Mesodermal cell (in vitro differentiated cells): ENCODE results near the gene LIMCH1.

Experiments
- H3K27ac ChIP-seq: 2 replicates; pipeline ENCODE4 v1.7.0; 2013; ENCODE audit warnings: mild to moderate bottlenecking, low read depth, low read length, moderate library complexity; ENCODE audit not compliant: severe bottlenecking
- H3K36me3 ChIP-seq: 2 replicates; pipeline ENCODE4 v1.7.1; 2013; ENCODE audit warnings: mild to moderate bottlenecking, low read length, moderate library complexity; ENCODE audit not compliant: control insufficient read depth, insufficient read depth
- H3K4me1 ChIP-seq: one replicate; pipeline ENCODE4 v1.7.1; 2013; ENCODE audit warnings: mild to moderate bottlenecking, low read length; ENCODE audit not compliant: insufficient read depth, control insufficient read depth, poor library complexity, severe bottlenecking
- H3K4me3 ChIP-seq: 2 replicates; pipeline ENCODE4 v1.7.0; 2013; ENCODE audit warnings: low read length, control low read depth, mild to moderate bottlenecking; ENCODE audit not compliant: insufficient read depth, poor library complexity, severe bottlenecking; ENCODE audit errors: extremely low read depth
- H3K9me3 ChIP-seq: 2 replicates; pipeline ENCODE4 v1.7.1; 2013; ENCODE audit warnings: mild to moderate bottlenecking, low read length, moderate library complexity; ENCODE audit not compliant: control insufficient read depth
- WGBS, 2 experiments: methylation state at CpG; one replicate each; pipeline ENCODE4 v1.1.5; 2013; ENCODE audit warnings: missing lambda C conversion rate in 2 of 2; ENCODE audit not compliant: insufficient coverage in 2 of 2; 5-methylcytosine and 5-hydroxymethylcytosine counted together

LIMCH1 gene

GRCh38 chr4:41542526-41543275, 4.7 kb downstream of the LIMCH1 start:
- Histone ChIP-seq H3K4me3 (no peak overlapping the region), H3K9me3 (no peaks in the 10 kb centered on the region), H3K4me1 (peaks cover 15% of the 10 kb centered on the region), H3K27ac (no peak overlapping the region), H3K36me3 (no peaks in the 10 kb centered on the region)
- 100% methylated on average over 1 of the region's 5 CpGs; no CpG with 5 or more reads in 1 of the 2 experiments for WGBS, 2 experiments

DNA sequence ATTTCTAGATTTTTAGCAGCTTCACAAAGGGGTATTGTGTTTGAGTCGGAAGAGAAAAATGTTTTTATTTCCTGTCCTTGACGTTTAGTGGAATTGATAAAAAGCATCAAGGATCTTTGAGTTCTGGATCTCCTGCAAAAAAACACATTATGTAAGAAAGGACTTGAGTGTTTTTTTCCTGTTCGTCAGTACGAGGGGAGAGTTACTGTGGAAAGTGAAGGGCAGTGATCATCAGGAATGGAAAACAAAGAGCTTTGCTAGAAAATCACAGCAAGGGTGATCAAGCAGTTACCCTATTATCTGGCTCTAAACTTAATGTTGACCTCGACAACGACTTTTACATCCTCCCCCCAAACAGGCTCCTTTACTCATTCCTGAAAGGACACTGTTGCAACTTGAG, 7.3 kb downstream of the LIMCH1 start:
- H3K27ac ChIP-seq, result no peak overlapping the region
- WGBS, 2 experiments, result 86 to 91% methylated on average over 3 to 4 of the region's 6 CpGs
- no peaks in the 10 kb centered on the region for H3K9me3 ChIP-seq
- no peaks in the 10 kb centered on the region for H3K36me3 ChIP-seq
- H3K4me1 ChIP-seq, result peaks cover 10% of the 10 kb centered on the region
- H3K4me3 ChIP-seq, result no peak overlapping the region

DNA sequence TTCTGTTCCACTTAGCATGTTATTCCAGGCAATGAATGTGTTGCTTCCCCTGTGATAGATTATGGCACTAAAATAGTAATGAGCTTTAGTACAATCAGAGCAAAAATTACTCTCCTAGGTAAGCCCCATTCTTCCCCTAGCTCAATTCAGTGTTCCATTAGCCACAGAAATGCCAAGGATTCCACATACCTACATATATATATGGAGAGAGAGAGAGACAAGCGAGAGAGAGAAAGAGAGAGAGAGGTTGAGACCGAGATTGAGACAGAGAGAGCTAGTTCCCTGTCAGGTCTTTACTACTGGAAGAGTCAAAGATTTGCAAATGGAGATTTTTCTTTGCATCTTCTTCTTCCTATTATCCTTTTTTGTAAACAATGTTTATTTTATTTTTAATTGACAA, 8.7 kb downstream of the LIMCH1 start:
- no peak overlapping the region for H3K4me3 ChIP-seq
- no CpG with 5 or more reads among the region's 2 CpGs for WGBS, 2 experiments
- H3K9me3 ChIP-seq, result no peaks in the 10 kb centered on the region
- no peaks in the 10 kb centered on the region for H3K36me3 ChIP-seq
- no peak overlapping the region for H3K27ac ChIP-seq
- H3K4me1 ChIP-seq, result peaks cover 5% of the 10 kb centered on the region

GRCh38 chr4:41548305-41548880, 10.4 kb downstream of the LIMCH1 start:
- Histone ChIP-seq H3K36me3 (no peaks in the 10 kb centered on the region), H3K27ac (no peak overlapping the region), H3K4me1 (peaks cover 5% of the 10 kb centered on the region), H3K9me3 (no peaks in the 10 kb centered on the region), H3K4me3 (no peak overlapping the region)
- WGBS, 2 experiments, result 100% methylated on average over 1 of the region's 3 CpGs; no CpG with 5 or more reads in 1 of the 2 experiments

DNA sequence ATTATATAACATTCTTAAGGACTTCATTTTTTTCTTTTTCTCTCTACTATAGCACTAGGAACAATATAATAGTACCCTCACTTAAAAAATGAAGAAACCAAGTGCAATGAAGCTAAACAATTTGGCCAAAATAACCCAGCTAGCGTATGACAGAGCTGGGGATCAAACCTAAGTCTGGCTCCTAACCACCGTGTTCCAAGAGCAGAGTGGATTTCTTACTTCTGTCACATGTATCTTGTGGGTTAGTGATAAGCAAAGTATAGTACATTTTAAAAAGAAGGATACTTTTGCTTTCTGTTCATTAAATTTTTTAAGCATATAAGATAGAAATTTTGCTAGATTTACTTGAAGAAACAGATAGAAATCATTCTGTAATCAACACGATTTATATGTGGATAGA, 11.5 kb downstream of the LIMCH1 start:
- H3K36me3 ChIP-seq, result no peaks in the 10 kb centered on the region
- H3K4me3 ChIP-seq, result no peak overlapping the region
- H3K9me3 ChIP-seq, result no peaks in the 10 kb centered on the region
- H3K4me1 ChIP-seq, result peaks cover 5% of the 10 kb centered on the region
- no peak overlapping the region for H3K27ac ChIP-seq
- WGBS, 2 experiments, result 86 to 100% methylated on average over 1 to 2 of the region's 3 CpGs

- H3K4me1 ChIP-seq, result peaks cover 2% of the 10 kb centered on the region
- H3K9me3 ChIP-seq, result no peaks in the 10 kb centered on the region
- H3K36me3 ChIP-seq, result no peaks in the 10 kb centered on the region
- H3K27ac ChIP-seq, result no peak overlapping the region
- H3K4me3 ChIP-seq, result no peak overlapping the region
Measured at GRCh38 chr4:41550308-41550707, 12.4 kb downstream of the LIMCH1 start.

DNA sequence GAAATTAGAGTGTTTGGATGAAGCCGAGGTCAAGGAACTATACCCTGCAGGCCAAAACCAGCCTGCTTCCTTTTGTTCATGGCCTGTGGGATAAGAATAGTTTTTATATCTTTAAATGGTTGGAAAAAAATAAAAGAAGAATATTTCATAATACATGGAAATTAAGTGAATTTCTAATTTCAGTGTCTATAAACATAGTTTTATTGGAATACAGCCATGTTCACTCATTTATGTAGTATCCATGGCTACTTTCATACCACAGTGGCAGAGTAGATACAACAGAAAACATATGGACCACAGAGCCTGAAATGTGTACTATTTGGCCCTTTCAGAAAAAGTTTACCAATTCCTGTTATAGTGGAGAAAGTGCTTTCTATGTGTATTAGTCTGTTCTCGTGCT, 13.6 kb downstream of the LIMCH1 start:
- H3K4me1 ChIP-seq, result peaks cover 2% of the 10 kb centered on the region
- WGBS, 2 experiments, result 94 to 100% methylated on average over 1 to 2 of the region's 2 CpGs
- no peaks in the 10 kb centered on the region for H3K36me3 ChIP-seq

DNA sequence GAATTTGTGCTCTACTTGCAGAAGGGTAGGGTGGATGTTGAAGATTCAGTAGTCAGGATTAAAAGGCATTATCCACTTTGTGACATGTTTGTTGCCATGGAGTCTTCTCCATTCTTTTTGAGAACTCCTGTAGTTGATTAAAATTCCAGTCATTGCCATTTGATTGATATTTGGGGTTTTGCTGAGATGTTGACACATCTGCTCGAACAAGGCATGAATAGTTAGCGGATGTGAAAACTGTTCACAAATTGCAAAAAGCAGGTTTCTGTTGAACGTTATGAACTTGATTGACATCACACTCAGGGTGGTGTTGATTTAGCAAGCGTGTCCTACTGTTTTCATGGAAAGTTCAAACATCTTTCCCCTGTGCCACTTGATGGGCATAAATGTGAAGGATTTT, 16.9 kb downstream of the LIMCH1 start:
- H3K36me3 ChIP-seq, result no peaks in the 10 kb centered on the region
- peaks cover 5% of the 10 kb centered on the region for H3K4me1 ChIP-seq
- no peak overlapping the region for H3K4me3 ChIP-seq
- 79 to 98% methylated on average over 3 to 4 of the region's 4 CpGs for WGBS, 2 experiments
- no peaks in the 10 kb centered on the region for H3K9me3 ChIP-seq
- no peak overlapping the region for H3K27ac ChIP-seq

More for the DNA sequence above, 13.6 kb downstream of the LIMCH1 start:
- Histone ChIP-seq H3K4me3 (no peak overlapping the region), H3K9me3 (no peaks in the 10 kb centered on the region), H3K27ac (no peak overlapping the region)

- H3K4me1 ChIP-seq, result peaks cover 5% of the 10 kb centered on the region
- no peaks in the 10 kb centered on the region for H3K9me3 ChIP-seq
- no peak overlapping the region for H3K27ac ChIP-seq
- no peaks in the 10 kb centered on the region for H3K36me3 ChIP-seq
- no CpG with 5 or more reads among the region's 1 CpG for WGBS, 2 experiments
- no peak overlapping the region for H3K4me3 ChIP-seq
Measured at GRCh38 chr4:41556526-41556925, 18.6 kb downstream of the LIMCH1 start.

- WGBS, 2 experiments, result 83 to 94% methylated on average over 2 of the region's 2 CpGs
- H3K36me3 ChIP-seq, result no peaks in the 10 kb centered on the region
- no peaks in the 10 kb centered on the region for H3K9me3 ChIP-seq
- H3K4me1 ChIP-seq, result peaks cover 5% of the 10 kb centered on the region
- no peak overlapping the region for H3K4me3 ChIP-seq
- H3K27ac ChIP-seq, result no peak overlapping the region
Measured at GRCh38 chr4:41559940-41560516, 22.1 kb downstream of the LIMCH1 start.

- Histone ChIP-seq H3K27ac (no peak overlapping the region), H3K4me1 (peaks cover 5% of the 10 kb centered on the region)
- 86 to 100% methylated on average over 2 to 3 of the region's 3 CpGs for WGBS, 2 experiments
Measured at GRCh38 chr4:41561244-41561643, 23.3 kb downstream of the LIMCH1 start.

More at GRCh38 chr4:41561244-41561643, 23.3 kb downstream of the LIMCH1 start:
- Histone ChIP-seq H3K4me3 (no peak overlapping the region), H3K36me3 (no peaks in the 10 kb centered on the region), H3K9me3 (no peaks in the 10 kb centered on the region)
